Stimulated activated naive CD8-positive, alpha-beta T cell treated with anti-CD3 and anti-CD28 coated beads, Interleukin-15, Interleukin-2, amounts not matched to agents 100 U/mL and 50 U/mL, for 24 hours (primary cell): Measurements from ENCODE around the gene KAT14.
"Not testable (repeated sequence)": the region's sequence is repeated elsewhere in the genome, so short reads cannot be mapped to it uniquely, and the experiment has no call there.

ENCODE experiments used
- ATAC-seq: fragments of 150-1000 bp; cut with Tn5 transposase; one replicate; pipeline ENCODE4 v1.10.0; 2021
- DNase-seq: peaks from one replicate; pipeline ENCODE4 v3.0.0; 2021

KAT14 gene

DNA sequence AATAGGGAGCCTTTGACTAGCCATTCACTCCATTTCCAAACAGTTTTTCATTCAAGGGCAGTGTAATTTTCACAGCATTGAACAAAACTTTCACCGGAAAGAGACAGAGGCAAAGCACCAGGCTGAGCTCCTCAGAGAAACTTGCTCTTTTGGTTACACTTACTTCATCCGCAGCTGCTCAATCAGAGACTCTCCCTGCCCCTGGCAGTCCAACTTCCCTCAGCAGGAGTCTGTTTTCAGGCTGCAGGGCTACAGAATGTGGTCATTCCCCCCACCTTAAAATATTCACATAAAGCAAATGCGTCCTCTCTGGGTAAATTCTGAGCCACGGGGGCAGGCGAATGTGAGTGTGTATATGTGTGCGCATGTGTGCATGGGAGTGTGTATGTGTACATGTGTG lies 80.6 kb downstream of the KAT14 start:
- DNase-seq (no peak), ATAC-seq (no peak)

GRCh38 chr20:18223409-18223808 lies 85.7 kb downstream of the KAT14 start:
- DNase-seq (no peak), ATAC-seq (no peak)

DNA sequence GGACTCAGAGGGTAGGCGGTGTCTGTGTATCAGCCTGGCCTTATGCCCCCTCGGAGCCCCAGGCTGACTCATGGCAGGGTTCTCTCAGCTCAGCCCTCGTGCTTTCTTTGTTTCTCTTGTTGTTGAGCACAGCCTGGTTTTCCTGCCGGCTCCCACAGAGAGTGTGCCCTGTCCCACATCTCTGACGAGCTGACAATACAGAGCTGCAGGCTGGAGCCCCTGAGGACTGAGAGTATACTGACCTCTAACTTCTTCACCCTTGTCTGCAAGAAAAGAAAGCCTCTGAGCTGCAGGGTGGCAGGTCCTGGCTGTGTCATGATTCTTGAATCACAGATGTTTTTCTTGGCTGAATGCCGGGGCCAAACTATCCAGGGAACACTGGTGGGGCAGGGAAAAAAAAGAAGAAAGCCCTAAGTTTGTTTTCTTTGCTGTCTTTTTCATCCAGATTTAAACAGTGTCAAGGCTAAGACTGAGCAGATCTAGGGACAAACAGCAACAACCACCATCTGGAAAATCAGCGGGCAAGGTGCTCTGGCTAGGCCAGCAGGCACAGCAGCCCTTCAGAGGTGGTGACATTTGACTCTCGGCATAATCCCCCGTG lies 87.4 kb downstream of the KAT14 start:
- DNase-seq, result no peak
- no peak for ATAC-seq

GRCh38 chr20:18225632-18226031 lies 88.0 kb downstream of the KAT14 start:
- no peak for ATAC-seq
- no peak for DNase-seq

DNA sequence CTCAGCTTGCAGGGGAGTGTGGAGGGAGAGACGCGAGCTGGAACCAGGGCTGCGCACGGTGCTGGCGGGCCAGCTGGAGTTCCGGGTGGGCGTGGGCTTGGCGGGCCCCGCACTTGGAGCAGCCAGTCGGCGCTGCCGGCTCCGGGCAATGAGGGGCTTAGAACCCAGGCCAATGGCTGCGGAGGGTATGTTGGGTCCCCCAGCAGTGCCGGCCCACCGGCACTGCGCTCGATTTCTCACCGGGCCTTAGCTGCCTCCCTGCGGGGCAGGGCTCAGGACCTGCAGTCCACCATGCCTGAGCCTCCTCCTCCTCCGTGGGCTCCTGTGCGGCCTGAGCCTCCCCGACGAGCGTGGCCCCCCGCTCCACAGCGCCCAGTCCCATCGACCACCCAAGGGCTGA lies 89.1 kb downstream of the KAT14 start:
- DNase-seq, ATAC-seq: not testable (repeated sequence)

- ATAC-seq, result no peak
- DNase-seq, result no peak
These were observed 95.8 kb downstream of the KAT14 start for GRCh38 chr20:18233408-18233943.
